ENCODE results near the gene IMMP2L.

- no peak for TF ChIP-seq CTCF (optimal IDR thresholded peaks at IDR 0.05 in 1 of 3, IDR thresholded peaks at IDR 0.05 in 1 of 3, conservative IDR thresholded peaks at IDR 0.05 in 1 of 3; ENCODE audit: extremely low read depth in 1 of 3, insufficient read depth in 2 of 3, low read length in 3 of 3)
- no peak for TF ChIP-seq EZH2 (IDR thresholded peaks at IDR 0.05; ENCODE audit: low read length)
Measured at GRCh38 chr7:111056371-111056770, 505.9 kb downstream of the IMMP2L start.

Measured in keratinocyte (primary cell).